H1 (cell line): ENCODE measurements around the gene FNDC10. TPM values are rescaled to one million over a fixed set of nuclear protein-coding genes. Genes with fewer than 3 reads are reported as not detected.

Experiments
- CTCF ChIA-PET: fragments of 300-600 bp; sonication (Branson Sonifier 250); formaldehyde crosslinking; loops from one replicate; lab custom pipeline; 2021; ENCODE audit not compliant: partially characterized antibody; lab: Charles Lee
- POLR2A ChIA-PET: fragments of 300-600 bp; sonication (Branson Sonifier 250); formaldehyde crosslinking; loops from one replicate; lab custom pipeline; 2021; ENCODE audit warnings: inconsistent platforms; ENCODE audit not compliant: partially characterized antibody; lab: Charles Lee
- DNase-seq, 2 experiments: peaks; one replicate each; pipeline versions ENCODE4 v3.0.0 to v3.0.0-alpha.2; 2010 to 2022; ENCODE audit warnings: low spot score in 2 of 2, low read depth in 1 of 2, mixed read lengths in 1 of 2
- FAIRE-seq: peaks from 2 replicates; lab custom pipeline; 2011; peaks lifted over from hg19 to GRCh38; lab: Jason Lieb, UNC
- H2AFZ ChIP-seq: 2 replicates; pipeline ENCODE4 v1.8.1; 2012; ENCODE audit warnings: low read length, inconsistent platforms
- H2AK5ac ChIP-seq: 2 replicates; pipeline ENCODE4 v1.6.1; 2013; ENCODE audit warnings: low read depth, low read length
- H2BK120ac ChIP-seq: replicated peaks from 2 replicates; pipeline ENCODE3; 2013; ENCODE audit warnings: low read depth, low read length, inconsistent platforms
- H2BK12ac ChIP-seq: 2 replicates; pipeline ENCODE4 v1.6.1; 2013; ENCODE audit warnings: low read depth, low read length
- H2BK15ac ChIP-seq: 2 replicates; pipeline ENCODE4 v1.6.1; 2013; ENCODE audit warnings: low read length
- H2BK20ac ChIP-seq: 2 replicates; pipeline ENCODE4 v1.6.1; 2013; ENCODE audit warnings: low read length
- H2BK5ac ChIP-seq: 2 replicates; pipeline ENCODE4 v1.6.1; 2013; ENCODE audit warnings: low read depth, low read length
- H3K14ac ChIP-seq: 2 replicates; pipeline ENCODE4 v1.6.1; 2013; ENCODE audit warnings: inconsistent platforms; ENCODE audit not compliant: insufficient read length
- H3K18ac ChIP-seq: 2 replicates; pipeline ENCODE4 v1.6.1; 2013; ENCODE audit warnings: low read length; ENCODE audit errors: extremely low read depth
- H3K23ac ChIP-seq: 2 replicates; pipeline ENCODE4 v1.6.1; 2013; ENCODE audit warnings: inconsistent platforms; ENCODE audit not compliant: insufficient read length
- H3K23me2 ChIP-seq: 2 replicates; pipeline ENCODE4 v1.6.1; 2013; ENCODE audit warnings: low read depth, low read length
- H3K27ac ChIP-seq: 2 replicates; pipeline ENCODE4 v1.6.1; 2011; ENCODE audit warnings: low read depth, low read length, inconsistent platforms
- H3K27me3 ChIP-seq, 4 experiments: replicated peaks in 1 of 4; 1 replicate in 1 of 4; 2 replicates in 3 of 4; pipeline versions ENCODE4 v1.6.1 to v1.8.1; 2011 to 2013; ENCODE audit warnings: low read length in 3 of 4, mild to moderate bottlenecking in 3 of 4, inconsistent platforms in 2 of 4, mixed read lengths in 2 of 4, moderate library complexity in 1 of 4; ENCODE audit not compliant: control insufficient read depth in 3 of 4, insufficient read depth in 3 of 4; ENCODE audit errors: extremely low read depth in 1 of 4
- H3K36me3 ChIP-seq, 4 experiments: 2 replicates each; pipeline versions ENCODE4 v1.6.1 to v1.8.1; 2011 to 2013; ENCODE audit warnings: mild to moderate bottlenecking in 4 of 4, low read length in 3 of 4, moderate library complexity in 2 of 4, control low read depth in 1 of 4, inconsistent platforms in 1 of 4; ENCODE audit not compliant: insufficient read depth in 4 of 4, control insufficient read depth in 2 of 4
- H3K4ac ChIP-seq: replicated peaks from 2 replicates; pipeline ENCODE3; 2013; ENCODE audit warnings: low read length, low read depth, mixed read lengths, inconsistent platforms; ENCODE audit not compliant: insufficient read length
- H3K4me1 ChIP-seq, 4 experiments: replicated peaks in 1 of 4; 1 replicate in 1 of 4; 2 replicates in 3 of 4; pipeline versions ENCODE4 v1.6.1 to v1.8.1; 2011 to 2013; ENCODE audit warnings: low read length in 3 of 4, inconsistent platforms in 2 of 4, mixed read lengths in 1 of 4; ENCODE audit not compliant: insufficient read depth in 4 of 4, control insufficient read depth in 3 of 4
- H3K4me2 ChIP-seq, 2 experiments: 2 replicates each; pipeline versions ENCODE4 v1.6.1 to v1.8.1; 2011 to 2013; ENCODE audit warnings: low read depth in 2 of 2, low read length in 2 of 2, control low read depth in 1 of 2, inconsistent platforms in 1 of 2, mild to moderate bottlenecking in 1 of 2; ENCODE audit not compliant: insufficient read depth in 1 of 2
- H3K4me3 ChIP-seq, 4 experiments: fragments of 200-600, 300-600 bp in 1 of 4; sonication (generic), shearing (Covaris generic), sonication (Bioruptor Twin) in 1 of 4; 2 replicates each; pipeline versions ENCODE4 v1.5.1 to v1.8.1; 2011 to 2016; ENCODE audit warnings: low read length in 4 of 4, low read depth in 3 of 4, control low read depth in 2 of 4, inconsistent platforms in 2 of 4, mild to moderate bottlenecking in 2 of 4, mixed read lengths in 1 of 4, moderate library complexity in 1 of 4; ENCODE audit not compliant: insufficient read depth in 2 of 4; ENCODE audit errors: extremely low read depth in 1 of 4
- H3K56ac ChIP-seq: replicated peaks from 2 replicates; pipeline ENCODE3; 2013; ENCODE audit warnings: low read depth, mild to moderate bottlenecking, mixed read lengths, low read length, inconsistent platforms; ENCODE audit not compliant: insufficient read length
- H3K79me1 ChIP-seq: 2 replicates; pipeline ENCODE4 v1.6.1; 2013; ENCODE audit warnings: low read depth, low read length, control low read depth
- H3K79me2 ChIP-seq, 2 experiments: 2 replicates each; pipeline versions ENCODE4 v1.6.1 to v1.8.1; 2012 to 2013; ENCODE audit warnings: low read length in 2 of 2, mild to moderate bottlenecking in 2 of 2, inconsistent platforms in 1 of 2; ENCODE audit not compliant: insufficient read depth in 2 of 2, control insufficient read depth in 1 of 2
- H3K9ac ChIP-seq, 4 experiments: replicated peaks in 1 of 4; 1 replicate in 1 of 4; 2 replicates in 3 of 4; pipeline versions ENCODE4 v1.6.1 to v1.8.1; 2011 to 2013; ENCODE audit warnings: low read depth in 3 of 4, low read length in 3 of 4, control low read depth in 2 of 4, mild to moderate bottlenecking in 2 of 4, moderate library complexity in 2 of 4, inconsistent platforms in 1 of 4; ENCODE audit errors: extremely low read depth in 1 of 4
- H3K9me3 ChIP-seq, 2 experiments: 2 replicates each; pipeline versions ENCODE4 v1.6.1 to v1.8.1; 2012 to 2013; ENCODE audit warnings: mild to moderate bottlenecking in 2 of 2, moderate library complexity in 2 of 2, control low read depth in 1 of 2, inconsistent platforms in 1 of 2, low read depth in 1 of 2, low read length in 1 of 2, mixed read lengths in 1 of 2; ENCODE audit not compliant: insufficient read depth in 2 of 2
- H4K20me1 ChIP-seq, 2 experiments: replicated peaks in 1 of 2; 2 replicates each; pipeline versions ENCODE3 to v1.8.1; 2011 to 2013; ENCODE audit warnings: inconsistent platforms in 2 of 2, low read length in 2 of 2, mild to moderate bottlenecking in 1 of 2; ENCODE audit not compliant: insufficient read depth in 2 of 2, control insufficient read depth in 1 of 2
- H4K5ac ChIP-seq: 2 replicates; pipeline ENCODE4 v1.6.1; 2013; ENCODE audit warnings: low read length, low read depth, mixed read lengths, inconsistent platforms; ENCODE audit not compliant: insufficient read length
- H4K8ac ChIP-seq: 2 replicates; pipeline ENCODE4 v1.8.0; 2013; ENCODE audit warnings: mild to moderate bottlenecking, moderate library complexity, low read length, inconsistent platforms; ENCODE audit not compliant: insufficient read depth; ENCODE audit errors: extremely low read depth
- H4K91ac ChIP-seq: replicated peaks from 2 replicates; pipeline ENCODE3; 2013; ENCODE audit warnings: low read length, mixed read lengths, inconsistent platforms; ENCODE audit not compliant: insufficient read length
- CHD1 ChIP-seq: IDR thresholded peaks from 2 replicates; pipeline ENCODE4 v1.6.1; 2012; ENCODE audit warnings: low read depth, low read length, improper control_type of control experiment
- HDAC2 ChIP-seq, 2 experiments: fragments of 300-600 bp in 1 of 2; sonication (generic) in 1 of 2; IDR thresholded peaks; 2 replicates each; pipeline ENCODE4 v1.6.1; 2011 to 2012; ENCODE audit warnings: low read depth in 2 of 2, low read length in 2 of 2, mild to moderate bottlenecking in 2 of 2, moderate library complexity in 2 of 2, borderline replicate concordance in 1 of 2, inconsistent platforms in 1 of 2
- SIRT6 ChIP-seq: IDR thresholded peaks from one replicate; pipeline ENCODE4 v1.7.1; 2012; ENCODE audit warnings: low read length, inconsistent platforms
- WGBS, 2 experiments: shearing (Covaris generic) in 1 of 2; methylation state at CpG; one replicate each; pipeline versions ENCODE4 v1.1.6 to v1.1.7; 2013 to 2015; ENCODE audit warnings: low lambda C conversion rate in 2 of 2, mixed read lengths in 2 of 2, inconsistent platforms in 1 of 2, low coverage in 1 of 2, missing lambda C conversion rate in 1 of 2; ENCODE audit not compliant: insufficient replicate concordance in 2 of 2, insufficient coverage in 1 of 2, insufficient read length in 1 of 2; ENCODE audit errors: extremely low coverage in 1 of 2, missing lambda C conversion rate in 1 of 2; 5-methylcytosine and 5-hydroxymethylcytosine counted together
- polyA plus RNA-seq, 7 experiments: library from polyadenylated mRNA; depleted of rRNA in 3 of 7; stranded (reverse) in 5 of 7; unstranded in 2 of 7; fragments of >200 nt in 5 of 7; fragments of 200-250 nt in 2 of 7; gene quantifications; 1 replicate in 5 of 7; 2 replicates in 1 of 7; 4 replicates in 1 of 7; pipeline versions ENCODE4 v1.2.1 to v1.2.3, GENCODE V29; 2011 to 2013; ENCODE audit warnings: missing spikeins in 2 of 7, mixed read lengths in 2 of 7
- total RNA-seq: library from RNA; stranded (reverse); fragmentation: NEBNext Ultra II Directional; extraction: Animal tissue kit (Norgen Biotek cat#: 25700); gene quantifications from 2 replicates; pipeline ENCODE4 v1.2.1, GENCODE V29; 2021

FNDC10 gene
- total and polyA plus RNA-seq, 2 of the 8 experiments (the other 6 are each of a cell fraction or from before 2014, with no cell fraction given) = 19.0 to 21.8 TPM

DNA sequence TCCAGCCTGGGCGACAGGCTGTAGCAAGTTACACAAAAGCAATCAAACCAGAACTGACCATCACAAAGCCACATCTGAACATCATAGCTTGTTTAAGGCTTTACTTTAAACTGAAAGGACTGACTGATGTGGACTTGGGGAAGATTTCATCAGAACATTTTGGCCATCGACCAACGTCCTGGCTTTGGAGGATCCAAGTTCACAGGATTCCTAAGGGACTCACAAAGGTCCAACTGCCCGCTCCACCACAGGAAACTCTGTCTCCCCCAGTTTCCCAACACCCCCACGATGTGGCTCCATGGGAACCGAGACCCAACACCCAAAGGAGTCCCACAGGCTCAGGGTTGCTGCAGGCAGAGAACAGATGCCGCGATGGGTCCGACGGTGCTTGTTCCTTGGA lies 34.6 kb downstream of the FNDC10 start:
- TF ChIP-seq HDAC2 (IDR thresholded peaks at IDR 0.05; ENCODE audit: borderline replicate concordance in 1 of 2, low read depth in 2 of 2, low read length in 2 of 2) (no peak), SIRT6 (no peak), CHD1 (no peak)
- Histone ChIP-seq H3K23me2 (peaks cover 2% of the 10 kb centered on the region; the same call in 1 of the 2 replicates), H3K27me3 (no peaks in the 10 kb centered on the region), H3K4me1 (peaks cover 0 to 6% (median 2%) of the 10 kb centered on the region in 4 experiments; a peak in 2 of 7 replicates), H4K91ac (no peak overlapping the region), H2BK12ac (no peak overlapping the region; the same call in 1 of the 2 replicates), H3K79me1 (peaks cover 7% of the 10 kb centered on the region), H3K56ac (no peak overlapping the region), H3K79me2 (peaks cover 39 to 78% of the 10 kb centered on the region in 2 experiments), H3K18ac (no peak overlapping the region), H3K9ac (no peak overlapping the region), H3K4me2 (no peak overlapping the region), H2BK120ac (no peak overlapping the region), H2AFZ (no peak overlapping the region), H3K27ac (no peak overlapping the region; the same call in 1 of the 2 replicates), H4K20me1 (peaks cover 34 to 44% of the 10 kb centered on the region in 2 experiments), H3K4ac (no peak overlapping the region), H2AK5ac (no peak overlapping the region), H2BK15ac (no peak overlapping the region), H3K4me3 (no peak overlapping the region), H3K14ac (no peak overlapping the region), H3K9me3 (no peaks in the 10 kb centered on the region), H4K5ac (no peak overlapping the region), H2BK5ac (no peak overlapping the region), H3K23ac (no peak overlapping the region), H2BK20ac (no peak overlapping the region), H4K8ac (no peak overlapping the region), H3K36me3 (peaks cover 16 to 56% (median 28%) of the 10 kb centered on the region in 4 experiments)
- ChIA-PET CTCF (interaction anchor here (1.1 to 2.9 kb wide), 2 partner anchors 10 to 22 kb away, joined by 3 to 15 read pairs; no protein-coding TSS in a partner anchor), POLR2A (interaction anchor here (0.6 to 21.2 kb wide), 6 partner anchors 9 to 779 kb away, joined by 3 to 367 read pairs (median 4); no protein-coding TSS in a partner anchor)
- FAIRE-seq = no peak
- DNase-seq = no peak
- 96% methylated on average over 10 of the region's 10 CpGs; no CpG with 5 or more reads in 1 of the 2 experiments for WGBS, 2 experiments
